Measurements from ENCODE around the gene ITPR2. TPM values are rescaled to one million over a fixed set of nuclear protein-coding genes. Genes with fewer than 3 reads are reported as not detected.

ITPR2 gene
- total and polyA plus RNA-seq, 2 of the 13 experiments (the other 11 are each of a cell fraction or from before 2014, with no cell fraction given), result 31.9 to 81.9 TPM

DNA sequence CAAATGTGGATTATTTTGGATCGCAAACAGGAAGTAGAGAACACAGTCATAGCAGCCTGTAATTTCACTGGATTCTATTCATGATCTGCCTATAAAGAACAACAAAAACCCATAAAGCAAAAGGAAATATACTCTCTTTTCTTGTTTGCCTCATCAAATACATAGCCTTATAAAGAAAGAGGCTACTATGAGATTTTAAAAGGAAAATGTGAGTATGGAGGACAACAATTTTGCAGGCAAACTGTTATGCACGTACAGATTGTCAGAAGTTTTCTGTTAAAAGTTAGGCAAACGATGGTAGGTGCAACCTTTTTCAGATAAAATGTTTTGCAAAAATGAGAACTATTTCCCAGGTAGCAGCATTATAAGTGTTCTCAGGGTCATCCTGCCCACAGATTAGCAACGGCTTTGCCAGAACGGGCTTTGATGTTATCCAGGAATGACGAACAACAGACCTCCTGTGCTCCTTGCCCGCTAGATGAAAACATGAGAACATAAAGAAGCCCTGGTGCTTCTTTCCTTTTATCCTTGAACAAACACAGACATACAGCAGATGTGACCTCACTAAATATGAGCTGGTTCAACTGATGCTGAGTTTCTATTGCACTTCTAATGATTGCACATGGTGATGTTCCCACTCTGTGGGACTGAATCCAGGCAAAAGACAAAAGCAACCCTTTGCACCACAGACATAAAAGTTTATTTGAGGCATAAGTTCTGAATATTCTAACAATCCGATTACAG is 88.1 kb downstream of the ITPR2 start (continued):
- TF ChIP-seq CHCHD3 (CRISPR knock-in tag; IDR thresholded peaks at IDR 0.05) (no peak), PRMT3 (CRISPR knock-in tag; IDR thresholded peaks at IDR 0.05; ENCODE audit: borderline replicate concordance, low read depth) (no peak), ZNF761 (CRISPR knock-in tag; conservative IDR thresholded peaks at IDR 0.05) (0 out of 2 replicates have a peak, but pooled peaks have one; percentile 35), ZNF619 (CRISPR knock-in tag; IDR thresholded peaks at IDR 0.05) (no peak), TBP (CRISPR knock-in tag; IDR thresholded peaks at IDR 0.05) (no peak), ZNF33A (CRISPR knock-in tag; IDR thresholded peaks at IDR 0.05; ENCODE audit: borderline replicate concordance) (no peak), CBFB (CRISPR knock-in tag; IDR thresholded peaks at IDR 0.05) (peak; percentile 93), ZEB1 (IDR thresholded peaks at IDR 0.05; ENCODE audit: insufficient replicate concordance, low read depth) (peak; percentile 94), ZNF574 (CRISPR knock-in tag; IDR thresholded peaks at IDR 0.05) (peak; percentile 64), ZNF510 (CRISPR knock-in tag; IDR thresholded peaks at IDR 0.05; ENCODE audit: low read depth) (no peak), SMARCC2 (IDR thresholded peaks at IDR 0.05) (no peak), ERF (CRISPR knock-in tag; IDR thresholded peaks at IDR 0.05) (peak; percentile 83; the same call in 1 of the 2 replicates), RARG (CRISPR knock-in tag; IDR thresholded peaks at IDR 0.05; ENCODE audit: low read depth) (no peak), RBM39 (IDR thresholded peaks at IDR 0.05; ENCODE audit: low read depth, low read length, poor library complexity, severe bottlenecking) (no peak), SKIL (CRISPR knock-in tag; IDR thresholded peaks at IDR 0.05; ENCODE audit: borderline replicate concordance) (peak; percentile 84; the same call in 1 of the 2 replicates), STAG1 (CRISPR knock-in tag; IDR thresholded peaks at IDR 0.05) (peak; percentile 33; the same call in 1 of the 2 replicates), ZNF12 (CRISPR knock-in tag; IDR thresholded peaks at IDR 0.05) (peak; percentile 83), PHF20 (CRISPR knock-in tag; IDR thresholded peaks at IDR 0.05) (no peak), ZNF24 (IDR thresholded peaks at IDR 0.05) (no peak), HNRNPH1 (optimal IDR thresholded peaks at IDR 0.05; ENCODE audit: low read depth, low read length) (no peak), HNF4G (IDR thresholded peaks at IDR 0.05; ENCODE audit: borderline replicate concordance, low read depth, low read length) (peak; percentile 54; the same call in 1 of the 2 replicates), HNF4G (CRISPR knock-in tag; IDR thresholded peaks at IDR 0.05; ENCODE audit: borderline replicate concordance, low read depth) (peak; percentile 36; the same call in 1 of the 2 replicates), ISX (CRISPR knock-in tag; conservative IDR thresholded peaks at IDR 0.05) (no peak), JARID2 (CRISPR knock-in tag; IDR thresholded peaks at IDR 0.05; ENCODE audit: insufficient replicate concordance) (no peak)
- TF ChIP-seq, protein P1, sequence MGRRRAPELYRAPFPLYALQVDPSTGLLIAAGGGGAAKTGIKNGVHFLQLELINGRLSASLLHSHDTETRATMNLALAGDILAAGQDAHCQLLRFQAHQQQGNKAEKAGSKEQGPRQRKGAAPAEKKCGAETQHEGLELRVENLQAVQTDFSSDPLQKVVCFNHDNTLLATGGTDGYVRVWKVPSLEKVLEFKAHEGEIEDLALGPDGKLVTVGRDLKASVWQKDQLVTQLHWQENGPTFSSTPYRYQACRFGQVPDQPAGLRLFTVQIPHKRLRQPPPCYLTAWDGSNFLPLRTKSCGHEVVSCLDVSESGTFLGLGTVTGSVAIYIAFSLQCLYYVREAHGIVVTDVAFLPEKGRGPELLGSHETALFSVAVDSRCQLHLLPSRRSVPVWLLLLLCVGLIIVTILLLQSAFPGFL (CRISPR knock-in tag; IDR thresholded peaks at IDR 0.05), result no peak
